GM23248 (cell line): ENCODE results near the gene MPG. TPM values are rescaled to one million over a fixed set of nuclear protein-coding genes. Genes with fewer than 3 reads are reported as not detected.

ENCODE experiments used
- DNase-seq: peaks from one replicate; pipeline ENCODE4 v3.0.0-alpha.2; 2015
- H2AFZ ChIP-seq: fragments of 200-600 bp; sonication (generic); 2 replicates; pipeline ENCODE4 v1.6.1; 2016; ENCODE audit warnings: antibody characterized with exemption
- H3F3A ChIP-seq: fragments of 200-600 bp; sonication (generic); 2 replicates; pipeline ENCODE4 v1.6.1; 2016; ENCODE audit warnings: mild to moderate bottlenecking, antibody characterized with exemption, mixed run types; ENCODE audit not compliant: insufficient read depth
- H3K27ac ChIP-seq: fragments of 200-600 bp; sonication (generic); 2 replicates; pipeline ENCODE4 v1.5.1; 2016; ENCODE audit warnings: mild to moderate bottlenecking
- H3K27me3 ChIP-seq: fragments of 200-600 bp; sonication (generic); replicated peaks from 2 replicates; pipeline ENCODE4 v1.6.1; 2016; ENCODE audit warnings: mild to moderate bottlenecking; ENCODE audit not compliant: insufficient read depth
- H3K36me3 ChIP-seq: fragments of 200-600 bp; sonication (generic); 2 replicates; pipeline ENCODE4 v1.6.1; 2016; ENCODE audit warnings: low read depth, mild to moderate bottlenecking
- H3K4me1 ChIP-seq: fragments of 200-600 bp; sonication (generic); 2 replicates; pipeline ENCODE4 v1.6.1; 2016; ENCODE audit warnings: mild to moderate bottlenecking; ENCODE audit not compliant: insufficient read depth
- H3K4me2 ChIP-seq: fragments of 200-600 bp; sonication (generic); one replicate; pipeline ENCODE4 v1.6.1; 2016; ENCODE audit warnings: mild to moderate bottlenecking; ENCODE audit not compliant: unreplicated experiment
- H3K4me3 ChIP-seq: fragments of 200-600 bp; sonication (generic); 2 replicates; pipeline ENCODE4 v1.5.1; 2016; ENCODE audit warnings: mild to moderate bottlenecking
- H3K79me2 ChIP-seq: fragments of 200-600 bp; sonication (generic); 2 replicates; pipeline ENCODE4 v1.6.1; 2016; ENCODE audit warnings: mild to moderate bottlenecking; ENCODE audit not compliant: insufficient read depth
- H3K9ac ChIP-seq: fragments of 200-600 bp; sonication (generic); 2 replicates; pipeline ENCODE4 v1.6.1; 2016; ENCODE audit warnings: mild to moderate bottlenecking
- H3K9me2 ChIP-seq: fragments of 200-600 bp; sonication (generic); 2 replicates; pipeline ENCODE4 v1.6.1; 2016; ENCODE audit warnings: mixed run types, mild to moderate bottlenecking, moderate library complexity; ENCODE audit not compliant: insufficient read depth
- H3K9me3 ChIP-seq: fragments of 200-600 bp; sonication (generic); one replicate; pipeline ENCODE4 v1.6.1; 2017; ENCODE audit warnings: low read depth
- H4K20me1 ChIP-seq: fragments of 200-600 bp; sonication (generic); 2 replicates; pipeline ENCODE4 v1.6.0; 2016; ENCODE audit not compliant: insufficient read depth
- EZH2 ChIP-seq: fragments of 200-600 bp; sonication (generic); IDR thresholded peaks from 2 replicates; pipeline ENCODE4 v1.6.1; 2018; ENCODE audit warnings: antibody characterized with exemption, mild to moderate bottlenecking; ENCODE audit not compliant: insufficient read depth, poor library complexity, severe bottlenecking
- EZH2phosphoT487 ChIP-seq: fragments of 200-600 bp; sonication (generic); IDR thresholded peaks from 2 replicates; pipeline ENCODE4 v1.6.1; 2018; ENCODE audit warnings: antibody characterized with exemption, moderate library complexity, mild to moderate bottlenecking, low read depth; ENCODE audit not compliant: insufficient read depth
- WGBS, 2 experiments: methylation state at CpG; one replicate each; pipeline ENCODE4 v1.1.6; 2015 to 2017; ENCODE audit warnings: low lambda C conversion rate in 2 of 2, low coverage in 1 of 2; ENCODE audit errors: missing lambda C conversion rate in 2 of 2; 5-methylcytosine and 5-hydroxymethylcytosine counted together
- in situ Hi-C: fragments of 300-500 bp; cut with MboI; formaldehyde crosslinking; loops from 2 replicates; pipeline ENCODE4 v1.15.0; 2020
- polyA plus RNA-seq: library from polyadenylated mRNA; unstranded; fragments of >200 nt; fragmentation: Nextera tagmentation; extraction: Ambion mirVana; gene quantifications from 2 replicates; pipeline ENCODE4 v1.2.1, GENCODE V29; 2016
- total RNA-seq: library from RNA; depleted of rRNA; stranded (reverse); fragments of >200 nt; shearing (Covaris generic); gene quantifications from 2 replicates; pipeline ENCODE4 v1.2.3, GENCODE V29; 2014

The MPG gene
- total and polyA plus RNA-seq, 2 experiments from 2014 or later: 134 to 222 TPM

DNA sequence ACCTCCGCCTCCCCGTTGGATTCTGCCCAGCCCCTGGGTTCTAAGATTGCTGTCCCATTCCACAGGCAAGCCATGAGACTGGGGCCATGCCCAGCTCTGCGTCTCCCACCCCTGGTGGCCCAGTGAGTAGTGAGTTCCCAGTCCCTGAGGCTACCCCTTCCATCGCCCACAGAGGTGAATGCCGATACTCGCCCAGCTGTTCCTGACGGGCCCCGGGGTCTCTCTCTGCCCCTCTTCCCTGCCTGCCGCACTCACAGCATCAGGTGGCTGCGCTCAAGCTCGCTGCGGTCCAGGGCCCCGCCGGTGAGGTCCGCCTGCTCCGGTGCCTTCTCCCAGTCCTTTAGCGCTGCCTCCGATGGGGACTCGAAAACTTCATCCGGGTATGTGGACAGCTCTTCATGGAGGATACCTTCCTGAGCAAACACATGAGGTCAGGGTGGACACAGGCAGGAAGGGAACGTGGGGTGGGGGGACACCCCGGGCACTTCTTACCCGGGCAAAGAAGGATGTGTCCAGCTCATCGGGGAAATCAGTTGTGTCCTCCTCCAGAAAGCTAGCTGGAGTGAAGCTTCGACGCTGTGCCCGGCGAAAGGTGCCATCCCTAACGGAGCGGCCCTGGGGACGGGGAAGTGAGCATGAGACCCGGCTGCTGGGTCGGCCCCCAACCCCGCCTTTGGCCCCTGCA lies 15.6 kb upstream of the MPG start:
- Histone ChIP-seq H3K4me3 (no peak overlapping the region), H3K79me2 (peaks cover 26% of the 10 kb centered on the region), H3K9me3 (no peaks in the 10 kb centered on the region), H2AFZ (no peak overlapping the region), H3K27me3 (no peaks in the 10 kb centered on the region), H3F3A (no peaks in the 10 kb centered on the region), H3K4me2 (no peak overlapping the region), H3K4me1 (no peaks in the 10 kb centered on the region), H4K20me1 (peaks cover 4% of the 10 kb centered on the region; the same call in 1 of the 2 replicates), H3K36me3 (peaks cover 13% of the 10 kb centered on the region; the same call in 1 of the 2 replicates), H3K9me2 (no peaks in the 10 kb centered on the region), H3K9ac (no peak overlapping the region), H3K27ac (no peak overlapping the region)
- WGBS, 2 experiments: 94 to 97% methylated on average over 31 to 34 of the region's 34 CpGs
- TF ChIP-seq EZH2 (no peak), EZH2phosphoT487 (no peak)
- in situ Hi-C loops: no loop called here
- no peak for DNase-seq

DNA sequence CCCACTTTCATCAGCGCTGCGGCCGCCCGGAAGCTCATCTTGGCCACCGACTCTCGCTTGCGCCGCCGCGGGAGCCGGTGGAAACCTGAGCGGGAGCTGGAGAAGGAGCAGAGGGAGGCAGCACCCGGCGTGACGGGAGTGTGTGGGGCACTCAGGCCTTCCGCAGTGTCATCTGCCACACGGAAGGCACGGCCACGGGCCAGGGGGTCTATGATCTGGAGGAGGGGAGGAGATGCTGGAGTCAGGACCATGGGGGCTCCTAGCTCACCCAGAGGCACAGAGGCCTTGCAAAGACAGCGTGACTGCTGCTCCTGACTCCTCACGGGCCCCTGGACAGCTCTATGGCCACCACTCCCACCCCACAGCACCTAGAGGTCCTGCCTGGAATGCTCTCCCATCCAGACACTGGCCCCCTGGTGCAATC lies 15.0 kb upstream of the MPG start:
- peaks cover 4% of the 10 kb centered on the region; the same call in 1 of the 2 replicates for H4K20me1 ChIP-seq
- no peak for DNase-seq

DNA sequence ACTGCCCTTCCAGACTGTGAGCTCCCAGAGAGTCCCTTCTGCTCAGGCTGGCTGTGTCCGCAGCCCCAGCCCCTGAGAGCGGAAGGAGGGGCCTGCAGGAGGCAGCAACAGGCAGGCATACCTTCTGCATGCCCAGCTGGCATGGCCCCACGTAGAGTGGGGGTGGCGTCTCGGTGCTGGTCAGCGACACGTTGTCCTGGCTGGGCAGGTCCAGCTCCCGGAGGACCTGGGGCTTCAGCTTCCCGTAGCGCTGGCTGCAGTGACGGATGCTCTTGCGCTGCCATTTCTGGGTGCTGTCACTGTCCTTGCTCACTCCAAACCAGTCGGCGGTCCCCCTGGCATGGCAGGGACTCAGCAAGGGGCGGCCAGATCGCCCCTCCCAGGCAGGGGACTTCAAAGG lies 14.6 kb upstream of the MPG start:
- Histone ChIP-seq H4K20me1 (peaks cover 4% of the 10 kb centered on the region; the same call in 1 of the 2 replicates), H3K4me2 (no peak overlapping the region), H3K79me2 (peaks cover 37% of the 10 kb centered on the region), H3K9me2 (no peaks in the 10 kb centered on the region), H2AFZ (no peak overlapping the region), H3K4me1 (peaks cover under 1% of the 10 kb centered on the region; the same call in 1 of the 2 replicates), H3K27me3 (no peaks in the 10 kb centered on the region), H3K9me3 (no peaks in the 10 kb centered on the region), H3K27ac (no peak overlapping the region), H3K4me3 (no peak overlapping the region), H3K36me3 (peaks cover 8% of the 10 kb centered on the region; the same call in 1 of the 2 replicates), H3K9ac (no peak overlapping the region), H3F3A (no peaks in the 10 kb centered on the region)
- no peak for DNase-seq
- in situ Hi-C loops: no loop called here
- TF ChIP-seq EZH2phosphoT487: no peak
- no peak for TF ChIP-seq EZH2
- WGBS, 2 experiments: 93 to 96% methylated on average over 10 to 16 of the region's 16 CpGs

More for the DNA sequence above, 15.0 kb upstream of the MPG start:
- H3K9me2 ChIP-seq: no peaks in the 10 kb centered on the region
- in situ Hi-C loops: no loop called here
- H3K4me2 ChIP-seq: no peak overlapping the region
- no peak for TF ChIP-seq EZH2phosphoT487
- TF ChIP-seq EZH2: no peak
- peaks cover 13% of the 10 kb centered on the region; the same call in 1 of the 2 replicates for H3K36me3 ChIP-seq
- 97 to 99% methylated on average over 21 of the region's 21 CpGs for WGBS, 2 experiments
- no peak overlapping the region for H2AFZ ChIP-seq
- no peaks in the 10 kb centered on the region for H3K4me1 ChIP-seq
- no peaks in the 10 kb centered on the region for H3K9me3 ChIP-seq
- peaks cover 32% of the 10 kb centered on the region for H3K79me2 ChIP-seq
- H3F3A ChIP-seq: no peaks in the 10 kb centered on the region
- no peak overlapping the region for H3K27ac ChIP-seq
- no peak overlapping the region for H3K4me3 ChIP-seq
- no peaks in the 10 kb centered on the region for H3K27me3 ChIP-seq
- H3K9ac ChIP-seq: no peak overlapping the region

DNA sequence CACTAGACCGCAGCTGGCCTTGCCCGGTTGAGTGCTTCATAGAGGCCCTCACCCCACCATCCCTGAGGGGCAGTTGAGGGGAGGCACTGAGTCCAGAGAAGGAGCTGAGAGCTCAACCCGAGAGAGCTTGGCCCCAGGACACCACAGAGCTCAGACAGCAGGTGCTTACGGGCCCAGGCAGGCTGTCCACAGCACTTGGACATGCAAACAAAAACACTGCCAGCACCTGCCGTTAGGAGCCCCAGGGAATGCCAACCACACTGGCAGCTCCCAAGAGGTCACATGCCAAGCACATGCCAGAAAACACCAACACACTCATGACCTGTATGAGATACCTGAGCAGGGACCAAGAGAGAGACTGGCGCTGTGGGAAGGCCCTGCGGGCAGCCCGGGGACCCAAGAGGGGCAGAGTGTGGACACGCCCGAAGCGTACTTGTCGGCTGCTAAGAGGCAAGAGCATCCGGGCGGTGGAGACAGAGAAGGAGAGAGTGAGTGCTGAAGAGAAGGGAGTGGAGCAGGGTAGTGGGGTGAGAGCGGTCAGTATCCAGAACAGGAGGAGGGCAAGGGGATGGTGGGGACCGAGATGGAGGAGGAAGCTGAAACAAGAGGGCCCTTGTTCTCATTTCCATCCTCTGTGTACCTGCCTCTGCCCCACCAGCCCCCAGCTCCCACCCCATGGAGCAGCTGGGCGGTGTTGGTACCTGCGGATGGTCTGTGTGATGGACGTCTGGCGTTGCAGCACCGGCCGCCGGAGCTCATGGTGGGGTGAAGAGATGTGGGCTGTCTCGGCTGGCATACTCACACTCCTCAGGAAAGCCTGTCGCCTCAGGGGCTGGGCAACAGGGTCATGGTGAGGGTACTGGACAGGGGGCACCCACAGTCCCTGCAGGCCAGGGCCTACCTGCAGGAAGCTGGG lies 13.8 kb upstream of the MPG start:
- Histone ChIP-seq H3K9me2 (no peaks in the 10 kb centered on the region), H3K27me3 (no peaks in the 10 kb centered on the region), H3K4me1 (peaks cover 8% of the 10 kb centered on the region), H2AFZ (no peak overlapping the region), H3K9ac (no peak overlapping the region), H3K36me3 (peaks cover 2% of the 10 kb centered on the region; the same call in 1 of the 2 replicates), H3K27ac (no peak overlapping the region), H3K9me3 (no peaks in the 10 kb centered on the region), H4K20me1 (peaks cover 4% of the 10 kb centered on the region; the same call in 1 of the 2 replicates), H3K4me2 (no peak overlapping the region), H3K4me3 (no peak overlapping the region), H3K79me2 (peaks cover 45% of the 10 kb centered on the region), H3F3A (no peaks in the 10 kb centered on the region)
- no peak for TF ChIP-seq EZH2phosphoT487
- TF ChIP-seq EZH2: no peak
- DNase-seq: no peak
- 86 to 93% methylated on average over 24 to 25 of the region's 25 CpGs for WGBS, 2 experiments
- in situ Hi-C loops: no loop called here
